A375 (cell line): Measurements from ENCODE around the gene CYYR1. TPM values are rescaled to one million over a fixed set of nuclear protein-coding genes. Genes with fewer than 3 reads are reported as not detected.

Source experiments
- total RNA-seq: library from RNA; depleted of rRNA; stranded (reverse); fragments of >200 nt; shearing (Covaris generic); gene quantifications from 2 replicates; pipeline ENCODE4 v1.2.3, GENCODE V29; 2014; rRNA removed

Gene CYYR1
- total RNA-seq: 0.19 and 0.21 TPM in 2 replicates

GRCh38 chr21:26572702-26573381, at the start of gene CYYR1:
Gene CYYR1 (minus strand): TSS chr21:26573286. CDS start chr21:26572940, 346 bp downstream.

